Activated CD4-positive, CD25-positive, alpha-beta regulatory T cell treated with anti-CD3 and anti-CD28 coated beads, Interleukin-2, amount 50 U/mL, for 24 hours (primary cell): ENCODE results near the gene SEH1L.
A peak's percentile ranks its signal among the peaks of the same experiment; 100 is the strongest.
"Not testable (repeated sequence)": the region's sequence is repeated elsewhere in the genome, so short reads cannot be mapped to it uniquely, and the experiment has no call there.

Experiments
- ATAC-seq, 2 donors: fragments of 150-1000 bp; cut with Tn5 transposase; one replicate each; pipeline ENCODE4 v1.10.0; 2021; ENCODE audit warnings: mild to moderate bottlenecking in 1 of 2, moderate library complexity in 1 of 2

SEH1L gene

DNA sequence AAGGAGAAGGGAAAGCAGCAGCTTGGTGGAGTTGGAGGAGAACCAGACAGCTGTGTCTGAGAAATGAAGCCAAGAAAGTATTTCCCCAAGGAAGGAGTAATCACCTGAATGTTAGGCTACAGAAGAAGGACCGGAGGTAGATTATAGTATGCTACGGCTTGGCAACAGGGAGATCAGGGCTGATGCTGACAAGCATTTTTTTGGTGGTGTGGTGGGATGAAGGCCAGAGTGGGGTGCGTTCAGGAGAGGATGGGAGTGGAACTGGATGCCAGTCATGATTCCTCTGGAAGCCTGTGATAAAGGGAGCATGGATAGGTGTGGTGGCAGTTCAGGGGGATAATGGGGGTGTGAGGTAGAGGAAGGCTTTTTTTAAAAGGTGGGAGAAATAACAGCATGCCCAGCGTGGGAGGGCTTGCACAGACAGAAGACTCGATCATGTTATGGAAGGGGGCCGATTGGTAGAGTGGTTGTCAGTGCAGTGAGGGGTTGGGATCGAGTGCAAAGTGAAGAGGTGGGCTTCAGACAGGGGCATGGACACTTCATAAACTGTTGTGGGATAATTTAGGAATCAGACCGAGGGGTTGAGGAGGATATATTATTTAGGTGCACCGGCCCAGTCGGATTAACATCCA, 49.0 kb downstream of the SEH1L start:
- ATAC-seq: no peak

DNA sequence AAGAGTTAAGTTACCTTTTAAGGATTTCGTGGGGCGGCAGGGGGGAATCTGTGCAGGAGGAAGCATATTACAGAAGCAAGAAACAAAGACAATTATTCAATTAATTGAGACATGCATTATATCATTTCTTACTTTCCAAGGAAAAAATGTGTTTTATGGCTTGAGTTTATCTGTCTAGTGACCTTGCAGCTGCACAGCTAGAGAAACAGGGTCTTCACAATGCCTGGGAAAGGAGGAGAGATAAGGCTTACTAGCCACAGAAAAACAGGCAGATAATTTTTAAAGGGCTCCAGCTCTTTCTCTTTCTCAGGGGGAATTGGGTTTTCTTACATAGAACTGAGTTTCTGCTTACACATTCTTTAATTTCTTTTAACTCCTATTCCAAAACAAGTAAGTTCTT, 49.5 kb downstream of the SEH1L start:
- ATAC-seq: not testable (repeated sequence)

DNA sequence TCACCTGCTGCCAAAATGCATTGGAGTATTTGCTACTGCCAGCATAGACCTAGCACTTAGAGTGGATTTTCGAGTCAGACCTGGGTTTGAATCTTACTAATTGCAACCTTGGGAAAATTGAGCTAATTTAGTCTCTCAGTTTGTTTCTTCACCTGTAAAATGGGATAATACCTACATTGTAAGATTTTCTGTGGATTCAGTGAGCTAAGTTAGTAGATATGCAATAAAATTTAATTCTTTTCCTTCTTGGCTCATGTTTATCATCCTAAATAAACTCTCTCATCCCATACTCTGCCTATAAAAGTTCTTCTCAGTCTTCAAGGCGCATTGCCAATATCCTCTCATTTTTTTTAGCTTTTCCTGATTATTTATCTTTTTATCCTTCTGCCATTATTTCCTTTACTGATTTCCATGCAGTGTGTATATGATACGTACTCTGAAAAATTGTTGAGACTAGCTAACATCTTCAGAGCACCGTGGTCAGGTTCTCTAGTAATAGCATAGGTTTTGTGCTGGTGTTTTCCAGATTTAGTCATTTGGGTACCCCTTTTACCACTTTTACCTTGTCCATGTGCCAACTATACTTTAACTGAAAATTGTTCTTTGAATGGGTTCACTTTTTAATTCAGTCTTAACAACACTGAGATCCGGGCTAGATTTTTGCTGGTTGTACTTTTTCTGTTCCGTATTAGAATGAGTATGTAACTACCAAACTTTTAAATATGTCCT, 50.7 kb downstream of the SEH1L start:
- peak; percentile 72 to 74 for ATAC-seq

DNA sequence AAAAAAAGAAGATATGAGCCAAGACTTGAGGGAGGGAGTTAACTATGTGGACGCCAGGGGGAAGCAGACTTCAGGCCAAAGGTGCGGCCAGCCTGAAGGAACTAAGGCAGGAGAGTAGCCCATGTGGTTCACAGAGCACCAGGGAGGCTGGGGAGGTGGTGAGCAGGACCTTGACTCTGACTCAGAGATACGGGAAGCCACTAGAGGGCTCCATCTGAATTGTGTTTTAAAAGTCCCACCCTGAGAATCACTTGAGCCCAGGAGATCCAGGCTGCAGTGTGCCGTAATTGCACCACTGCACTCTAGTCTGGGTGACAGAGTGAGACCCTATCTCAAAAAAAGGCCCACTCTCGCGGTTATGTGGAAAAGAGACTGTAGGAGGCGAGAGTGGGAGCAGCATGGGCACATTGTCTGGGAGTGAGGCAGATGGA, 55.7 kb downstream of the SEH1L start:
- peak in 1 of 2 donors; percentile 52 for ATAC-seq

DNA sequence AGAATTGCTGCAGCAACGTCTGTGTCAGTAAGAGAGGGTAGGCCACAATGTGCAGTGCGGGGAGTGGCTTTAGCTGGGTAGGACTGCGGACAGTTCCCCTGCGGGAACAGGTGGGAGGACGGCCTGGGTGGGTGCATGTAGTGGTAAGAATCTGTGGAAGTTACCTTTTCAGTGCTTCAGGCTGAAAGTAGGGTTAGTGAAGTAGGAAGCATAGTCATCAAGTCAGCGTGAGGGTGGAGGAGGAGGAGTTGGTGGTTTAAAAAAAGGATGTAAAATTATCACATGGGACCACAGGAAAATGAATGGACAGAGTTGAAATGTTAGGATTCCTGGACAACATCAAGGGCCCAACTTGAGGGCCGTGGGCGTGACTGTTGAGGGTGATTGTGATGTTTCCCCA, 56.6 kb downstream of the SEH1L start:
- ATAC-seq: no peak

DNA sequence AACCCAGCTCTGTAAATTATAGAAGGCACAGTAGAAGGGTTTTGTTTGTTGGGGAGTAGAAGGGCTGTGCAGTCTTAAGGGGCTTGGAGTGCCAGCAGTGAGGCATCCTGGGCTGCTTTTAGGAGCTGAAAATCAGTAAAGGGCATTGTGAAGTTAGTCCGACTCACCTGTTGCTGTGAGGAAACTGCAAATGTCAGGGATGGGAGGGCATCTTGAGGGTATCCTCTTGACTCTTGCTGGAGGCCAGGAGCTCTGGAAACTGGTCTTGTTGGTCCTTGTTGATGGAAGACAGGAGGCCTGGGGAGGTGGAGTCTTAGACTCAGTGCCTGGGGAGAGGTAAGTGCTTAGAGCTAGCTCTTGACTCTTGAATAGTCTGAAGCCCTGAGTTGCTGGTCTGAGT, 57.5 kb downstream of the SEH1L start:
- no peak for ATAC-seq

DNA sequence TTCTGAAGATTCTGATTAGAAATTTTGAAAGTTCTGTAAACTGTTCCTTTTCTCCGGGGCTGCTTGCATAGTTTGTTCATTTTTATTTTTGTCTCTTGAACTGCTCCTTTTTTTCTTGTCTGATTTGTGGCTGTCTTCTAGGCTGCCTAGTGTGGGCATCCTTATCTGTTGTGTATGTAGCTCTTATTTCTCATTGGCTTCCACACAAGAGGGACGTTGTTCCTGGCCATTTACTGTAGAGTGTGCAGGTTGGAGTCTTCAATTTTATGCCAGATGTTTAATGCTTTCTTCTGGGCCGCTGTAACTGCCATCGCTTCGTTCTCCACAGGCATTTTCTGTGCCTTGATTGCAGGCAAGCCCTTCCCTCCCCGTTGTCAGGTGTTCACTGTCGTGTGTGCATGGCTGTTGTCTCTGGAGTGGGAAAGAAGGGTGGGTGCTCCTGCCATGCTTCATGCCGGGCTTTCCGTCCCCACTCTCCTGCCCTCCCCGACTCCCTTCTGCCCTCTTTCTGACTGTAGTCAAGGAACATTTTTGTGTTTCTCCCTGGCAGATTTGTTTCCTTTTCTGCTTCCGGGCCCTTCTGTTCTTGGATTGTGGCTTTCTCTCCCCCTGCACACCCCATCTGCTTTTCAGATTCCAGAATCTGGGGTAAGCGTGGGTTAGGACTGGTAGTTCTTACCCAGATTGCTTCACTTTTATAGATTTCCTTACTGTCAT, 58.9 kb downstream of the SEH1L start:
- ATAC-seq: no peak

DNA sequence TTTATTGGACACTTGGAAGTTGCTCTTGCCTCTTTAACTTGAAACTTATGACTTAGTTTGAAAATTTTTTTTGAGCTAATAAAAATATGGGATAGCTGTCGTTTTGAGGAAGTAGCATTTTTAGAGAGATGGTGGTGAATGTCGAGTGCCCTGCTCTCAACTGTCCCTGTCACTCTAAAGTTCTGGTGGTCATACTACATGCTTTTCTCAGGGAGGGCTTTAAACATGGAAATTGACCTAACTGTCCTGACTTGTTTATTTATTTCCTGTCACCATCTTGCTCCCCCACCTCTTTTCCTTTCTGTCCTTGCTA, 59.4 kb downstream of the SEH1L start:
- no peak for ATAC-seq

DNA sequence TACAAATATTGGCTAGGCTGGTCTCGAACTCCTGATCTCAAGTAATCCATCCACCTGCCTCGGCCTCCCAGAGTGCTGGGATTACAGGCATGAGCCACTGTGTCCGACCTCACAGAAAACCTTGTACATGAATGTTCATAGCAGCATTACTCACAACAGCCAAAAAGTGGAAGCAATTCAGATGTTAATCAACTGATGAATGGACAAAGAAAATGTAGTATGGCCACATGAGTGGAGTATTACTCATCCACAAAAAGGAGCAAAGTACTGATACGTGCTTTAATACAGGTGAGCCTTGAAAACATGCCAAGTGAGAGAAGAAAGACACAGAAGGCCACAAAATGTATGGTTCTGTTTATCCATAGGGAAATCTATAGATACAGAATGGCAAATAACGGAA, 63.9 kb downstream of the SEH1L start:
- ATAC-seq: no peak

DNA sequence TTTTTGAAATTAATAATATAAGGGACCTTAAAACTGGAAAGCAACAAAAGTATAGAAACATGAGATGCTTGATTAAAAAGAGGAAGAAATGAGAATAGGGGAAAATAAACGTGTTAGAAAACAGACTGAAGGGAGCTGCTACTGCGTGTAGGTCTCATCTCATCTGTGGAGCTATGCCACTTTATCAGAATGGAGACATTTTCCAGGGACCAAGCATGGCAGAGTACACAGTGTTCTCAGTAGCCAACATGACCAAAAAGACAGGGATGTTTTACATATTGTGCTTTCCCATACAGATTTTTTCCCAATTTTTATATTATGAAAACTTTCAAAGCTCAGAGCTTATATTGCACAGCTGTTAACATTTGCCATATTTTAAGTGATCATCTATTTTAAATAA, 66.4 kb downstream of the SEH1L start:
- ATAC-seq: no peak

DNA sequence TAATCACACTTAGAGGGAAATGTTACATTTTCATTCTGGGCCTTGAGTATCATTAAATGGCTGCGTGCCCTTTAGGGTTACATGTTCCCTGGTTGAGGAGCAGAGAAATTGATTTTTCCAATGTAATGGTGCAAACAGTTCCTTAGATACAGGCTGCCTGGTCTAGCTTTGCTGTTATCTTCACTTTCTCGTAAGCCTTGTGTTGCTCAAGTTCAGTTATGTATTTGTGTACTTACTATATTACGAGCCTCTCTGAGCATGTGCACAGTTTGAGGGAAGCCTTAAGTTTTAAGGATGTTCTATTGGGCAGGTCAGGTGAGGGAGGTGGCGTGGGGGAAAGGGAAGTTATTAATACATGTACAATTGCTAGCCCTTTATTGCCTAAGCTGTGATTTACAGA, 67.0 kb downstream of the SEH1L start:
- no peak for ATAC-seq

DNA sequence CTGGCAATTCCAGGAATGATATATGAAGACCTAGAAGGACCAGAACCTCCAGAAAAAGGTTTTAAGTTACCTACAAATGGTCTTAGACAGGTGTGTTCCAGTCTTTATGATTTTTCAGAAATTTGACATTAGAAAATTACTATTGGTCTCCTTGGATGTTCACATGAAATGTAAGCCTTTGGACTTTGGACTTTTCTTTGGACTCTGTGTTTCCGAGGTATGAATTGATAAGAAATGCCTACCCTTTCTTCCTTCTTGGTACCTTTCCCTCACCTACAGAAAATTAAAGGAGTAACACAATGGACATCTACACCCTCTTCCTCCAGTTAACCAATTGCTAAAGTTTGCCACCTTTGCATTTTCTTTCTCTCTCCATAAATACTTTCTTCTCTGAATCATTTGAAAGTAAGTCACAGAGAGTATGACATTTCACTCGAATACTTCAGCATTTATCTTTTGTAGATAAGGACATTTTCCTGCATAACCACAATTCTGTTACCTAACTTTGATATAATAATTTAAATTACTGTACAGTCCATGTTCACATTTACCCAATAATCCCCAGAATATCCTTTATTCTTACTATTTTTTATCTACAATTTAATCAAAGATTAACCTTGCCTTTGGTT, 69.5 kb downstream of the SEH1L start:
- ATAC-seq: no peak

DNA sequence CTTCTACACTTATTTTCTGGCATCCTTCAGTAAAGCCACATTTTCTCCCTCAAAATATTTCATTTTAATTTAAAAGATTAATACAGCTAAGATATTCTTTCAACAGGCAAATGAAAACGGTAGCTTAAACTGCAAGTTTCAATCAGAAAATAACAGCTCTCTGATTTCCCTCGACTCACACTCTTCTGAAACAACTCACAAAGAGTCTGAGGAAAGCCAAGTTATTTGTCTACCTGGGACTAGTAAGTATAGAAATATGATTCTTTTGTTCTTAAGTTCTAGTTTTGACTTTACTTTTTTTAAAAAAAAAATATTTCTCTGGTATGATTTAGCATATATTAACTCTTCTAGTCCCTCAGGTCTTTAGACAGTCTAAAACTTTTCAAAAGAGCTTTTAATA, 70.6 kb downstream of the SEH1L start:
- peak in 1 of 2 donors; percentile 42 for ATAC-seq

DNA sequence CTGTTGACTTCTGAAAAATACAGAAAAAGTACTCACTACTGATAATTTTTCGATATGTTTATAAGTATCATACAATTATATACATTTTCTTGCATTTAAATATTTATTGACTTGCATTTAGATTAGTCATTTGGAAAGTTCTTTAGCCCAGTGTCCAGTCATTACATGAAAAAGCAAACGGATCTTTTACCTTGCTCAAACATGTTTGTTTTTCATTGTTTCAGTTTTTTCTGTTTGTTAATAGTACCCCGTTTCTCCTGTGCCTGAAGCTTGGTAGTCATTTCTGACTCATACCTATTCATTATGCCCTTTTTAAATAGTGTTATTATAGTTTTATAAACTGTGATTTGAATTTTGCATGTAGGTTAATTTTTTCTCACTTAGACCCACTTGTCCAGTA, 71.5 kb downstream of the SEH1L start:
- ATAC-seq: peak; percentile 67 to 78

DNA sequence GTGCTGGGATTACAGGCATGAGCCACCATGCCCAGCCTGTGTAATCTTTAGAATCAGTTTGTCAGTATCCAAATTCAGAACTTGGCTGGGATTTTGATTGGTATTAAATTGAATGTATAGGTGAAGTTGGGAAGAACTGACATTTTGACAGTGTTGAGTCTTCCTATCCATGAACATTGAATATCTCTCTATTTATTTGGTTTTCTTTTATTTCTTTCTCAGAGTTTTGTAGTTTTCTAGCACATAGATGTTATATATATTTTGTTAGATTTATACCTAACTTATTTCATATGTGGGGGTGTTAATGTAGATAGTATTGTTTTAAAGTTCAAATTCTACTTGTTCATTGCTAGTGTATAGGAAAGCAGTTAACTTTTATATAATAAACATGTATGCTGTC, 74.8 kb downstream of the SEH1L start:
- no peak for ATAC-seq

DNA sequence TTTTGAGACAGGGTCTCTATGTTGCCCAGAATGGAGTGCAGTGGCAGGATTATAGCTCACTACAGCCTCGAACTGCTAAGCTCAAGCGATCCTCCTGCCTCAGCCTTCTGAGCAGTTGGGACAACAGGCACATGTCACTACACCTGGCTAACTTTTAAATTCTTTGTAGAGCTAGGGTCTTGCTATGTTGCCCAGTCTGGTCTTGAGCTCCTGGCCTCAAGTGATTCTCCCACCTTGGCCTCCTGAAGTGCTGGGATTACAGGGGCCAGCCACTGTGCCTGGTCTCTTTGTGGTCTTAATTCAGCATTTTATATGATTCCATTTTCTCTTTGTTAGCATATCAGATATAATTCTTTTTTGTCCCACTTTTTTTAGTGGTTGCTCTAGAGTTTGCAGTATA, 77.4 kb downstream of the SEH1L start:
- no peak for ATAC-seq

DNA sequence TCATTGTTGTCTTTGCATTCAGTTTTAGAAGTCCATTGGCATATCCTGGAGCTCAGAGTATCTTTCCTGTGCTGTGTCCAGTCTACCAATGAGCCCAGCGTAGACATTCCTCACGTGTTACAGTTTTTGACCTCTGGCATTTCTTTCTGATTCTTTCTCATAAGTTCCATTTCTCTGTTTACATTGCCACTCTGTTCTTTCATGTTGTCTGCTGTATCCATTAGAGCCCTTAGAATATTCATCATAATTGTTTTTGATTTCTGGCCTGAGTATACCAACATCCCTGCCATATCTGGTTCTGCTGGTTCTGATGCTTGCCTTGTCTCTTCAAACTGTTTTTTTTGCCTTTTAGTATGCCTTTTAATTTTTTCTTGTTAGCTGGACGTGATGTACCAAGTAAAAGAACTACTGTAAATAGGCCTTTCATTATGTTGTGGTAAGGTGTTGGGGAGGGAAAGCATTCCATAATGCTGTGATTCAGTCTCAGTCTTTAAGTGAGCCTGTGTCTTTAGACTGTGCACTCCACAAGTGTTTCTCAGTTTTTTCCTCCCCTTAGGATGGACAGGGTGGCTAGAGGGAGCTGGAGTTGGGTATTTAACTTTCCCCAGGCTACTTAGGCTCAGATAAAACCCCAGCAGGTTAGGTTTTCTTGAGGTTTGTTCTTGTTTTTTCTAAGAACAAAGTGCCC, 78.9 kb downstream of the SEH1L start:
- no peak for ATAC-seq

DNA sequence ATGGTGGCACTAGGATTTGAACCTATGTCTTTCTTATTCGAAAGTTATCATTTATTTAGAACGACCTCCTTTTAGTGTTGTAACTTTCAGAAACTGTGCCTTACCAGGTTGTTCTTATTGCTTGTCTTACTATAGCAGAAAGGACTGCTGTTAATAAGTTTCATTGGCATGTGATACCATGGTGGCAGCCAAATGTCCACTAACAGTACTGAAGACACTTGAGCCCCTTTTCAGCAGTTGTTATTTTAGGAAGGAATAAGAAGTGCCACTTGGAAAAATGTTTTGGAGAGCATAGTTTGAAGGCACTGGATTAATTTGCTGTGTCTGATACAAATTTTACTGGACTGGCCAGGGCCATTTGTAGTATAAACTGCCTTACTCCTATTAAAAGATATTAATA, 81.1 kb downstream of the SEH1L start:
- ATAC-seq: no peak

DNA sequence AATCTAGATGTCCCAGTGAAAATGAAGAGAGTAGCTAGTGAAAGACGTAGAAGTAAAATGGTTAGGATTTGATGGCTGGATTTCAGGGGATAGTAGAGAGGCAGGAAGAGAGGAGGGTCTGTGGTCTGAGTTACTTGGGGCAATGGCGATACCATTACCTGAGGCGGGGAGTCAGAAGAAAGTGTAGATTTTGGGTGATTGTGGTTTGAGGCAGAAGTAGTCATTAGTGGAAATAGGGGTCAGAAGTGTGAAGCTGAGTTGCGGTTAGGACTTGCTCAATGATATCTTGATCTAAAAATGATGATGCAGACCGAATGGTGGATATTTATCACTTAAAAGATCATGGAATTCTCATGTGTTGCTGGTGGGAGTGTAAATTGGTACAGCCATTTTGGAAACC, 84.4 kb downstream of the SEH1L start:
- ATAC-seq: peak; percentile 28 to 56

DNA sequence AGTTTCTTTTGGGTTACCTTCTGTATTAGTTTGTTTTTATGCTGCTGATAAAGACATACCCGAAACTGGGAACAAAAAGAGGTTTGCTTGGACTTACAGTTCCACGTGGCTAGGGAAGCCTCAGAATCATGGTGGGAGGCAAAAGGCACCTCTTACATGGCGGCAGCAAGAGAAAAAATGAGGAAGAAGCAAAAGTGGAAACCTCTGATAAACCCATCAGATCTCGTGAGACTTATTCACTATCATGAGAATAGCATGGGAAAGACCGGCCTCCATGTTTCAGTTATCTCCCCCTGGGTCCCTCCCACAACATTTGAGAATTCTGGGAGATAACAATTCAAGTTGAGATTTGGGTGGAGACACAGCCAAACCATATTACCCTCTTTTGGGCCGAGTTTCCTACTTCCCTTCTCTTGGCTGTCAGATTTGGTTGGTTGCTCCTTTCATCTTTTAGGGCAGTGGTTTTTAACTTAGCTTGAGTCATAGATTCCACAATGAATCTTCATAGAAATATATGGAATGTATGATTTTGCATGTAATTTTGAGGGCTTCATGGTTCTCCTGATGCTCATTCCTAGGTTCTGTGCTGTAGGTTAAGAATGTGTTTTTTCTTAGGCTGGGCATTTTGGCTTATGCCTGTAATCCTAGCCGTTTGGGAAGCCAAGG, 87.6 kb downstream of the SEH1L start:
- ATAC-seq: no peak

DNA sequence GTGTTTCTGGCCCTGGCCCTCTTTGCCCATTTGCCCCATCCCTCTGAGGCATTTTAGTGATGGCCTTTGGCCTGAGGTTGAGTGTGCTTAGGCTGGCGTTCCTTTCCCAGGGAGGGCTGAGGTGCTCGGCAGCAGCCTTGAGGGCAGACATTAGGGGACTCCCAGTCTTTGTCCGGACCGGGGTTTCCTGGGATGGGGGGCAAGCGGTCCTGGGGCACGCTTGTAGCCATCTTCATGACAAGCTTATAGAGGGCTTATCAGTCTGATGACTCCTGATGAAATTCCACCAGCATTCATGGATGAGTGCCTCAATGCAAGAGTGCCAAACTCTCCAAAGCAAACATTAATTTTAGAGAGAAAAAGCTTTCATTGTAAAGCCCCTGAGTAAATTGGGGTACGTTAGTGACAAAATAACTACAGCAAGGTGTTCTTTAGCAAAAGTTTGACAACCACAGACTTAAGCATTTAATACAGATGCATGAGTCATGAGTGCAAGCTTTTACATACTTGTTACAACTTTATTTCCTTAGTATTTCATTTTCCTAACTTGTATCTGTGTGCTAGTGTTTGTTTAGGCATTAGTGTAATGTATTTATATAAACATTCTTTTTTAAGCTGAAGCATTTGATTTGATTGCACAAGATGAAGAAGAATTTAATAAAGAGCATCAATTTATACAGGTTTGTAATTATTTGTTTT, 89.0 kb downstream of the SEH1L start:
- ATAC-seq: no peak
